WI38 (cell line): ENCODE data around the gene PHF8.

Source experiments
- H3K4me3 ChIP-seq: 2 replicates; pipeline ENCODE4 v1.5.1; 2011; ENCODE audit warnings: low read depth, mild to moderate bottlenecking, control low read depth, low read length
- CTCF ChIP-seq: IDR thresholded peaks from 2 replicates; pipeline ENCODE4 v1.5.1; 2012; ENCODE audit warnings: low read depth, mild to moderate bottlenecking, control low read depth, low read length

The PHF8 gene

GRCh38 chrX:53926030-53926429, 118.2 kb downstream of the PHF8 start:
- no peak overlapping the region for H3K4me3 ChIP-seq
- no peak for TF ChIP-seq CTCF

- H3K4me3 ChIP-seq: no peak overlapping the region
- TF ChIP-seq CTCF: no peak
Measured at GRCh38 chrX:53918702-53919101, 125.6 kb downstream of the PHF8 start.

GRCh38 chrX:53900623-53901022, 143.7 kb downstream of the PHF8 start:
- H3K4me3 ChIP-seq: no peak overlapping the region
- TF ChIP-seq CTCF: no peak

GRCh38 chrX:53895270-53895669, 149.0 kb downstream of the PHF8 start:
- TF ChIP-seq CTCF: no peak
- H3K4me3 ChIP-seq: no peak overlapping the region
